Dermis microvascular lymphatic vessel endothelial cell (primary cell): ENCODE measurements around the gene PLPP2. TPM values are rescaled to one million over a fixed set of nuclear protein-coding genes. Genes with fewer than 3 reads are reported as not detected.

Experiments
- DNase-seq, 2 donors: peaks; one replicate each; pipeline versions ENCODE4 v3.0.0 to v3.0.0-alpha.2; 2010; ENCODE audit warnings: low read depth in 2 of 2
- total RNA-seq: library from RNA; depleted of rRNA; stranded (reverse); fragments of >200 nt; gene quantifications from 2 replicates; pipeline ENCODE4 v1.2.1, GENCODE V29; 2014

The PLPP2 gene
- 20.5 and 36.7 TPM in 2 replicates for total RNA-seq

- DNase-seq: peak in 1 of 2 donors; percentile 35
Measured at GRCh38 chr19:291006-291521, at the start of gene PLPP2. Gene PLPP2, minus strand, starts transcription at chr19:291403. Its CDS starts 67 bp downstream, at chr19:291336.

GRCh38 chr19:340620-341385 lies 49.6 kb upstream of the PLPP2 start:
- no peak for DNase-seq

GRCh38 chr19:339262-339887 lies 48.2 kb upstream of the PLPP2 start:
- peak in 1 of 2 donors; percentile 61 for DNase-seq

GRCh38 chr19:338421-338820 lies 47.2 kb upstream of the PLPP2 start:
- no peak for DNase-seq

- no peak for DNase-seq
Measured at GRCh38 chr19:336067-336614, 44.9 kb upstream of the PLPP2 start.

- no peak for DNase-seq
Measured at GRCh38 chr19:335486-336066, 44.4 kb upstream of the PLPP2 start.

GRCh38 chr19:335072-335471 lies 43.9 kb upstream of the PLPP2 start:
- no peak for DNase-seq

GRCh38 chr19:334296-335071 lies 43.3 kb upstream of the PLPP2 start:
- no peak for DNase-seq

GRCh38 chr19:330503-330902 lies 39.3 kb upstream of the PLPP2 start:
- no peak for DNase-seq

- no peak for DNase-seq
Measured at GRCh38 chr19:329876-330275, 38.7 kb upstream of the PLPP2 start.

GRCh38 chr19:328025-328505 lies 36.9 kb upstream of the PLPP2 start:
- no peak for DNase-seq

GRCh38 chr19:327291-328024 lies 36.3 kb upstream of the PLPP2 start:
- DNase-seq: no peak

GRCh38 chr19:326871-327270 lies 35.7 kb upstream of the PLPP2 start:
- DNase-seq: no peak

GRCh38 chr19:325937-326565 lies 34.8 kb upstream of the PLPP2 start:
- DNase-seq: no peak

GRCh38 chr19:325173-325936 lies 34.2 kb upstream of the PLPP2 start:
- no peak for DNase-seq

- no peak for DNase-seq
Measured at GRCh38 chr19:324716-325115, 33.5 kb upstream of the PLPP2 start.

GRCh38 chr19:322616-323015 lies 31.4 kb upstream of the PLPP2 start:
- no peak for DNase-seq

- DNase-seq: no peak
Measured at GRCh38 chr19:318509-318774, 27.2 kb upstream of the PLPP2 start.

- DNase-seq: no peak
Measured at GRCh38 chr19:317710-318508, 26.7 kb upstream of the PLPP2 start.
